Uterus (tissue), 2 donors: ENCODE data around the gene IGFBP1.

Experiments
- CTCF ChIP-seq, 4 experiments: fragments of 200-600 bp in 2 of 4; fragments of 450-650 bp in 2 of 4; sonication (generic) in 2 of 4; IDR thresholded peaks; one replicate each; pipeline ENCODE4 v1.5.1; 2016 to 2019; ENCODE audit warnings: antibody characterized with exemption in 4 of 4, mild to moderate bottlenecking in 2 of 4, moderate library complexity in 1 of 4
- POLR2A ChIP-seq, 2 donors: fragments of 450-650 bp; IDR thresholded peaks; one replicate each; pipeline ENCODE4 v1.6.1; 2016; ENCODE audit warnings: antibody characterized with exemption in 2 of 2, mild to moderate bottlenecking in 1 of 2, moderate library complexity in 1 of 2

DNA sequence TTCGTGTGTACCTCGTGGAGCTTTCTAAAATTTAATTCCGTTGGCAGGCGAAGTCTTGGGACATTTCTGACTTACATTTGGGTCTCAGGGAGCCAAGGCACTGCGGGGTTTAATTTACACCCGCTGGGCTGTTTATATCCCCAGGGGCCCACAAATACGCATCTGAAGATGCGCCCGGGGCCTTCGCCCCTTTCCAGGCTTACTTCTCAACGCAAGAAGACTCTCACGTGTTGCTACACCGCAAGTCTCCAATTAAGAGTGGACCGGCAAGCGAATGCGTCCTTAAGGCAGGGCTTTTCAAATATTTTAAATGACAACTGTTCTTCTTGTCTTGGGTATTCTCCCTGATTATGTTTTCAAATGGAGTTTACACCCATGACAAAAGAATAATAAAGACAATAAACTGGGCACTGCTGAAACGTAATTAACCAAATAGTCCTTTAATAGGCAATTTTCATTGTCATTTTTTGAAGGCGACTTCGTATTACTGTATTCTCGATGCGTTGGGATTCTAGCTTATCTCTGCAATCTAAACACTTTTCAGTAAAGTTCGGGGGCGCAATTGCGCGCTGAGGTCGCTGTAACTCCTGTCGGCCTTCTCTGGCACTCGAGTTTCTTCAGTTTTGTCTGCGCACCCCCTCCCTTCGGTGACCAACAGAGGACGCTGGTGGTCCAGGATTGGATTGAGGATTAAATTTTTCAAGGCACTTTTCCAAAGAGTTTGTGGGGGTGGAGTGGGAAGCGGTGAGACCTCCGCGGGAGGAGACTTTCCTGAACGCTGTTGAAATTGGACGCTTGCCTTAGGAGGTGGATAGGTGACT lies 33.6 kb downstream of the IGFBP1 start:
- TF ChIP-seq CTCF (IDR thresholded peaks at IDR 0.05), result peak; percentile 85 to 96 (median 95)
- no peak for TF ChIP-seq POLR2A (IDR thresholded peaks at IDR 0.05)
